Activated CD8-positive, alpha-beta T cell treated with anti-CD3 and anti-CD28 coated beads, Interleukin-2, amount 10 ng/mL, durations not matched to agents 7 days and 5 days (primary cell): ENCODE measurements around the gene ARMC9. TPM values are rescaled to one million over a fixed set of nuclear protein-coding genes. Genes with fewer than 3 reads are reported as not detected.
"Not testable (repeated sequence)": the region's sequence is repeated elsewhere in the genome, so short reads cannot be mapped to it uniquely, and the experiment has no call there.

Source experiments
- ATAC-seq: fragments of 150-1000 bp; cut with Tn5 transposase; one replicate; pipeline ENCODE4 v1.10.0; 2021; ENCODE audit warnings: moderate library complexity
- CTCF ChIA-PET: fragments of 350-600 bp; sonication (Branson Sonifier 250); formaldehyde crosslinking; loops from one replicate; lab custom pipeline; 2021; ENCODE audit warnings: antibody characterized with exemption; lab: Charles Lee
- POLR2A ChIA-PET: fragments of 350-600 bp; sonication (Branson Sonifier 250); formaldehyde crosslinking; loops from one replicate; lab custom pipeline; 2021; ENCODE audit warnings: antibody characterized with exemption; lab: Charles Lee
- DNase-seq: peaks from one replicate; pipeline ENCODE4 v3.0.0-alpha.2; 2020
- H3K27ac Mint-ChIP-seq: one replicate; pipeline ENCODE4 v1.8.0; 2021; ENCODE audit warnings: mild to moderate bottlenecking, mixed read lengths
- H3K27me3 Mint-ChIP-seq: one replicate; pipeline ENCODE4 v1.8.0; 2021; ENCODE audit warnings: low read depth, mixed read lengths
- H3K36me3 Mint-ChIP-seq: one replicate; pipeline ENCODE4 v1.8.0; 2021; ENCODE audit warnings: low read depth, mixed read lengths
- H3K4me1 Mint-ChIP-seq: one replicate; pipeline ENCODE4 v1.8.0; 2021; ENCODE audit warnings: low read depth, mixed read lengths
- H3K4me3 Mint-ChIP-seq: one replicate; pipeline ENCODE4 v1.8.0; 2021; ENCODE audit warnings: mild to moderate bottlenecking, mixed read lengths
- H3K9me3 Mint-ChIP-seq: one replicate; pipeline ENCODE4 v1.8.0; 2022; ENCODE audit warnings: mixed read lengths; ENCODE audit not compliant: insufficient read depth
- total RNA-seq, 2 experiments: library from RNA; stranded (reverse); gene quantifications; one replicate each; pipeline ENCODE4 v1.2.3, GENCODE V29; 2021

The ARMC9 gene
- total RNA-seq, 2 experiments from 2014 or later: 0.65 to 0.92 TPM

DNA sequence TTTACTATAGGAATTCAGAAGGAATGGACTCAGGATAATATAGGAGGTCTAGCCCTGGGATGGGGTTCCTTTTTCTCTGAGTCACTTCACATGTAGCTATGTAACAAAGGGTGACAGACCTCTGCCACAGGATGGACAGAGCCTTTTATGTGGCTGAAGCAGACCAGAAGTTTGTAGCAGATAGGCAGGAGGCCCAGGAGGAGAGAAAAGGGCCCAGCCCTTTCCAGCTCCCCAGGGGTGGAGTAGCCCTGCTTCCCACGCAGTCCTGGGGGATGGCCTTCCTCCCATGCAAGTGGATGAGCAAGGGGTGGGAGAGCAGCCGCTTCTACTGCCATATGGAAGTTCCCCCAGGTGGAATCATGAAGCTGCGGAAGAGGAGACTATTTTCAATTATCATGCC lies 40.3 kb downstream of the ARMC9 start:
- ATAC-seq: no peak
- Mint-ChIP-seq H3K4me3 (no peak overlapping the region), H3K9me3 (no peaks in the 10 kb centered on the region), H3K27ac (no peak overlapping the region), H3K27me3 (no peaks in the 10 kb centered on the region), H3K36me3 (no peaks in the 10 kb centered on the region), H3K4me1 (no peaks in the 10 kb centered on the region)
- no peak for DNase-seq
- POLR2A ChIA-PET: no interaction called here
- CTCF ChIA-PET: interaction anchor here (1.1 kb wide), 2 partner anchors 12 to 213 kb away, joined by 3 to 4 read pairs; no protein-coding TSS in a partner anchor

DNA sequence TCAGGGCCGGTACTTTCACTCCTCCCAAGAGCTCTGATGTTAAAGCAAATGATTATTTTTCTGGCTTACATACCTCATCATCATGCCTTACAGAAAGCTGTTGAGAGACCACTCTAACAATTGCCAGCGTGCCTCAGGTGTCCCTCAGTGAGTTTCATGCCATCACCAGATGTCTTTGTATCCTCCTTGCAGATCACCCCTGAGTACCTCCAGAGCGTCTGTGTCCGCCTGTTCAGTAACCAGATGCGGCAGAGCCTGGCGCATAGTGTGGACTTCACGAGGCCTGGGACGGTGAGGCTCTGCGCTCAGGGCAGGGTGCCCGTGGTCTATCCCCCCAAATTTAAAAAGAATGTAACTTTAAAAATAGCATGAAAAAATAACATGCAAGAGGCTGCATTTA lies 41.3 kb downstream of the ARMC9 start:
- CTCF ChIA-PET: no interaction called here
- H3K4me3 Mint-ChIP-seq: no peak overlapping the region
- no peaks in the 10 kb centered on the region for H3K36me3 Mint-ChIP-seq
- ATAC-seq (no peak), DNase-seq (no peak)
- H3K27ac Mint-ChIP-seq: no peak overlapping the region
- POLR2A ChIA-PET: no interaction called here
- H3K27me3 Mint-ChIP-seq: no peaks in the 10 kb centered on the region
- no peaks in the 10 kb centered on the region for H3K4me1 Mint-ChIP-seq
- no peaks in the 10 kb centered on the region for H3K9me3 Mint-ChIP-seq

DNA sequence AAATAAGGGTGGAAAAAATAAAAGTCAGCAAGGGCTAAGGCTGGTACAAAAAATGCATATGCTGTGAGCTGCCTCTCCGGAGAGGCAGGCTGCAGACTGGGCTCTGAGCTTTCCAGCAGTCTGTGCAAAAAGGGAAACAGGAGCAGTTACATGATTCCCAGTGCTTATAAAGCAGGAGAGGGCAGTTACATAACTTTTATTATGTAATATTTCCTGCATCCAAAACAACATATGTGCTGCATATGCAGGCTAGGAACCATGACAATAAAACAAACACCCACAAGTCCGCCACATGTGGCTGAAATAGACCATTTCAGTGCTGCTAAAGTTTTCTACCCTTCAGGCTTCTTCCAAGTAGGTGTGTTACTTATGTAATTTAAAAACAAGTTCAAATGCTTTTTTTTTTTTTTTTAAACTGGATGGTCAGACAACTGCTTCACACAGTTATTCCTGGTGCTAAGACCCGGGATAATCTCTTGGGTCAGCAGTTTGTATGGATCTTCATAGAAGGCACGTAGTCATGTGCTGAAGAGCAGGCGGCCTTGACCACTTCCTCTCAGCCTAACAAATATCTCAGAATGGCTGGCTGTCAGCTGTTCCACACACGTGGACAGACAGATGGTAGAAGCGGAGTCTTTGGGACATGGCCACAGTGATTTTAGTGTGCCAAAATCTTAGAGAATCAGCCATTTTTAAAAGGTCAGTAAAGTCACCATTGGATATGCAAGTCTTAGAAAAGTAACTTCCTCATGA lies 43.5 kb downstream of the ARMC9 start:
- ChIA-PET POLR2A (no interaction called here), CTCF (interaction anchor here (0.7 to 1.1 kb wide), 2 partner anchors 13 to 14 kb away, joined by 3 read pairs; no protein-coding TSS in a partner anchor)
- ATAC-seq: no peak
- Mint-ChIP-seq H3K36me3 (no peaks in the 10 kb centered on the region), H3K4me1 (no peaks in the 10 kb centered on the region), H3K27me3 (no peaks in the 10 kb centered on the region), H3K9me3 (no peaks in the 10 kb centered on the region), H3K4me3 (no peak overlapping the region), H3K27ac (no peak overlapping the region)
- DNase-seq: no peak

DNA sequence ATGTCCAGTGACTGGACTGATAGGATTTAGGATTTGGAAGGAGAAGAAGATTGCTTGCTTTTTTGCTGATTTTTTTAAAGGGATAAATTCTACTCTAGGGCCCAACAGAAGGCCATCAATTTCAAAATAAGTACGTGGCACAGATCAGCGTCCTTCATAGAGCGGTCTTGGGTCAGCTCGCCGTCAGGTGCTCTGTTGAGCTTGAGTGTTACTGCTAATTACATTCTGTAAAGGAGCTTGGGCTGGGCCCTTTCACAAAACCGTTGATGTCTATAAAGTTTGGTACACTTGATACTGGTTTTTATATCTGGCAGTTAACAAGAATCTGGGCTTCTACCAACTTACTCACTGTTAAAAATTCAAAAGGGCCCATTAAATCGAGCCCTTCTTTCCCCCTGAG lies 45.4 kb downstream of the ARMC9 start:
- H3K4me1 Mint-ChIP-seq: no peaks in the 10 kb centered on the region
- H3K4me3 Mint-ChIP-seq: no peak overlapping the region
- DNase-seq: no peak
- H3K36me3 Mint-ChIP-seq: no peaks in the 10 kb centered on the region
- H3K27ac Mint-ChIP-seq: no peak overlapping the region
- CTCF ChIA-PET: interaction anchor here (0.9 to 1.5 kb wide), 3 partner anchors 16 to 208 kb away, joined by 3 read pairs; no protein-coding TSS in a partner anchor
- POLR2A ChIA-PET: no interaction called here
- H3K9me3 Mint-ChIP-seq: no peaks in the 10 kb centered on the region
- no peaks in the 10 kb centered on the region for H3K27me3 Mint-ChIP-seq
- ATAC-seq: no peak

DNA sequence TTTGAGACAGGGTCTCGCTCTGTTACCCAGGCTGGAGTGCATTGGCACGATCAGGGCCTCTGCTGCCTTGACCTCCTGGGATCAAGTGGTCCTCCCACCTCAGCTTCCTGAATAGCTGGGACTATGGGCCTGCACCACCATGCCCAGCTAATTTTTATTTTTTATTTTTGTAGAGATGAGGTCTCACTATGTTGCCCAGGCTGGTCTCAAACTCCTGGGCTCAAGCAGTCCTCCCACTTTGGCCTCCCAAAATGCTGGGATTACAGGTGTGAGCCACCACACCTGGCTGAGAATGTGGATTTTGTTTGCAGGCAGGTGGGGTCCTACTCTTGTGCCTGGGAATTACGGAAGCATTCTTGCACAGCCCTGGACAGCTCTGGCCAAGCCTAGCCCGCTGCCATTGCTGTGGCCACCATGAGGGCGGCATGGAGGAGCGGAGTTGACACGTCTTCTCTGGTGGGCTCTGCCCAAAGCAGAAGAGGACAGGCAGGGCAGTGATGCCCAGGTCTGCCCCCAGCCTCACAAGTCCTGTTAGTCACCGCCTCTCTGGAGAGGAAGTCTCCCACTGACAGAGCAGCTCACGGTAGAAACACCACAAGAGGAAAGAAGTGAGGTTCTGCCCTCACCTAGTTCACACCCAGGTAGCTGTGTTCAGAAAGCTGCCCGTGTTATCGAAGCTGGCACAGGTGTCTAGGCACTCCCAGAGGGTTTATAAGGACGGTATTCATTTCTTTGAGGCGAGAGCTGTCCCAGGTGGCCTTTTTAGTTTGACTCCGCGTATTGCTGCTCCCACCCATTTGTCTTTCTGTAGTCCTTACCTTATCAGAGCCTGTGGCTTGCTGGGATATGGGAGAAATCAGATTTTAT lies 46.2 kb downstream of the ARMC9 start:
- no peaks in the 10 kb centered on the region for H3K9me3 Mint-ChIP-seq
- ATAC-seq (no peak), DNase-seq (no peak)
- CTCF ChIA-PET: interaction anchor here (1.0 to 1.5 kb wide), 3 partner anchors 17 to 70 kb away, joined by 3 to 4 read pairs (median 3); no protein-coding TSS in a partner anchor
- no peaks in the 10 kb centered on the region for H3K36me3 Mint-ChIP-seq
- H3K27me3 Mint-ChIP-seq: no peaks in the 10 kb centered on the region
- no peaks in the 10 kb centered on the region for H3K4me1 Mint-ChIP-seq
- no peak overlapping the region for H3K4me3 Mint-ChIP-seq
- POLR2A ChIA-PET: no interaction called here
- H3K27ac Mint-ChIP-seq: no peak overlapping the region

DNA sequence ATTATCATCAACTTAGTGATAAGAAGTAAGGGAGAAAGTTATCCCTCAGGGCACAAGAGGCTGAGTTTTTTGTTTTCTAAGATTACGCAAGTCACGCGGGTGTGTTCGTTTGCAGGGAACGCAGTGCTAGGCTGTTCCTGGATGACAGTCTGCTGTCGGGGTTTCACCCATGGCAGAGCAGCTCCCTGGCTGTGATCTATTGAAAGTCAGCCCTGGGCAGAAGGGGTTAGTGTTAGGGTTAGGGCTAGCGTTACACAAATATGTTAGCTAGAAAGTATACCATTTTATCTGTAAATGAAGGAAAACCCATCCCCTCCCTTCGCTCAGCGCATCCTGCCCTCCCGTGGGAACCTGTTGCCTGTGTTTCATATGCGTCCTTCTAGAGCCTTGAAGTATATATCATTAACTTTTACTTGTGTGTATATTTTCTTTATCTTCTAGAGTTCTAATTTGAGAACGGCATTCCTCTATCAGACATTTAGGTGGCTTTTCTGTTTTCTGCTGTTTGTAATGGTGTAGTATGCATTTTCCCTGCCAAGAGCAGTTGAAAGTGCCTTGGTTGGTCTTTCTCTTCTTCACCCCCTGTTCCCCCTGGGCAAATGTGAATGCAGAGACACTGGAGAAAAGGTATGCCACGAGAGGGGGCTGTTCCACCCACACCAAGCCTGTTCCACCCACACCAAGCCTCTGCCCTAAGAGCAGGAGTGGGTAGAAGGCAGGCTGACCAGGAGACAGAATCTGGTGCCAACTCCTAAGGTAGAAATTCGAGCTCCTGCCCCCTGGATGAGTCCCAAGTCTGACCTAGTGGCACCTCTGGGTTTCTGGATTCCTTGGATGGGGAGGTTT lies 47.0 kb downstream of the ARMC9 start:
- Mint-ChIP-seq H3K27me3 (no peaks in the 10 kb centered on the region), H3K4me3 (no peak overlapping the region), H3K4me1 (no peaks in the 10 kb centered on the region), H3K9me3 (no peaks in the 10 kb centered on the region), H3K36me3 (no peaks in the 10 kb centered on the region), H3K27ac (no peak overlapping the region)
- DNase-seq (no peak), ATAC-seq (no peak)
- ChIA-PET CTCF (interaction anchor here (1.0 to 1.5 kb wide), 4 partner anchors 18 to 126 kb away, joined by 3 to 4 read pairs (median 4); no protein-coding TSS in a partner anchor), POLR2A (no interaction called here)

DNA sequence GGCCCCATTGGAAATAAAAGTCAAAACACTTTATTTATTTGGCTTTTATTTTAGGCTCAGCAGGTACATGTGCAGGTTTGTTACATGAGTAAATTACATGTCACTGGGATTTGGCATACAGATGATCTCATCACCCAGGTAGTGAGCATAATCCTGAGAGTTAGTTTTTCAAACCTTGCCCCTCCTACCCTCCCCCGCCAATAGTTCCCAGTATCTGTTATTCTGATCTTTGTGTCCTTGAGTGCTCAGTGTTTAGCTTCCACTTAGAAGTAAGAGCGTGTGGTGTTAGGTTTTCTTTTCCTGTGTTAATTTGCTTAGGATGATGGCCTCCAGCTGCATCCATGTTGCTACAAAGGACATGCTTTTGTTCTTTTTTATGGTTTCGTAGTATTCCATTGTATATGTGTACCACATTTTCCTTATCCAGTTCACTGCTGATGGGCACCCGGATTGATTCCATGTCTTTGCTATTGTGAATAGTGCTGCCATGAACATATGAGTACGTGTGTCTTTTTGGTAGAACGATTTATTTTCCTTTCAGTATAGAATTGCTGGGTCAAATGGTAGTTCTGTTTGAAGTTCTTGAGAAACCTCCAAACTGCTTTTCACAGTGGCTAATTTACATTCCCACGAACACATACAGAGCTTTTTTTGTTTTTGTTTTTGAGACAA lies 47.9 kb downstream of the ARMC9 start:
- CTCF ChIA-PET: interaction anchor here (0.7 to 1.0 kb wide), 2 partner anchors 19 to 125 kb away, joined by 3 to 4 read pairs; no protein-coding TSS in a partner anchor
- H3K27me3 Mint-ChIP-seq: no peaks in the 10 kb centered on the region
- H3K27ac Mint-ChIP-seq: no peak overlapping the region
- H3K4me1 Mint-ChIP-seq: no peaks in the 10 kb centered on the region
- POLR2A ChIA-PET: no interaction called here
- ATAC-seq: no peak
- no peaks in the 10 kb centered on the region for H3K9me3 Mint-ChIP-seq
- DNase-seq: no peak
- H3K36me3 Mint-ChIP-seq: no peaks in the 10 kb centered on the region
- no peak overlapping the region for H3K4me3 Mint-ChIP-seq

DNA sequence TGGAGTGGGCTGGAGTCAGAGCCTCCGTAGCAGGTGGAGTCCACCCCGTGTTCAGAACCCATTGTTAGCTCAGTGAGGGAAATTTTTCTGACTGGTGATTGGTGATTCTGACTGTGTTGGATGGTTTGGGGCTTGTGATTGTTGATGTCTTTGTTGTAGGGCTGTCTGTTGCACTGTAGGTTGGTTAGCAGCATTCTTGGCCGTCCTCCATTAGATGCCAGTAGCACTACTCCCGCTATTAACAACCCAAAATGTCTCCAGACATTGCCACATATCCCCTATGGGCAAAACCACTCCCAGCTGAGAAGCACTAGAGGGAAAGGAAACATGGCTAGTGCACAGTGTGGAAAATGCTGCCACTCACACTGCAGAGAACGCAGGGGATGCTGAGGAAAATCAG lies 51.7 kb downstream of the ARMC9 start:
- ChIA-PET CTCF (no interaction called here), POLR2A (no interaction called here)
- H3K4me3 Mint-ChIP-seq: no peak overlapping the region
- no peaks in the 10 kb centered on the region for H3K9me3 Mint-ChIP-seq
- no peak for DNase-seq
- H3K36me3 Mint-ChIP-seq: no peaks in the 10 kb centered on the region
- no peak for ATAC-seq
- H3K27me3 Mint-ChIP-seq: peaks cover 8% of the 10 kb centered on the region
- H3K27ac Mint-ChIP-seq: no peak overlapping the region
- no peaks in the 10 kb centered on the region for H3K4me1 Mint-ChIP-seq

DNA sequence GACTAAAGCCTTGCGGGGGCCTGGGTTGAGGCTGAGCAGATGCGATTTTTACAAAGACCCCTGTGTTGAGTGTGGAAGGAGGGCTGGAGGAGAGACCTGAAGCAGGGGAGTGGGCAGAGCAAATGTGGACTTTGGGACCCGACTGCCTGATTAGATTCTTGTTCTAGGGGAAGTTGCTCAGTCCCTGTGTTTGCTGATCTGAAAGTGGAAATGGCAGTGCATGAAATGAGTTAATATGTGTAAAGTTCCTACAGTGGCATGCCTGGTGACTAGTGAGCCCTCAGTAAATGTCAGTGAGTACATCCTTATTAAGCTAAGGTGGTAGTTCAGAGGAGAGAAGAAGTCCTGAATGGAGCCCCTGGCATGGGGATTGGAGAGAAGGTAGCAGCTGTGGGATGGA lies 52.3 kb downstream of the ARMC9 start:
- DNase-seq (no peak), ATAC-seq (no peak)
- peaks cover 8% of the 10 kb centered on the region for H3K27me3 Mint-ChIP-seq
- no peaks in the 10 kb centered on the region for H3K9me3 Mint-ChIP-seq
- no peaks in the 10 kb centered on the region for H3K36me3 Mint-ChIP-seq
- ChIA-PET POLR2A (no interaction called here), CTCF (no interaction called here)
- no peaks in the 10 kb centered on the region for H3K4me1 Mint-ChIP-seq
- H3K4me3 Mint-ChIP-seq: no peak overlapping the region
- no peak overlapping the region for H3K27ac Mint-ChIP-seq

DNA sequence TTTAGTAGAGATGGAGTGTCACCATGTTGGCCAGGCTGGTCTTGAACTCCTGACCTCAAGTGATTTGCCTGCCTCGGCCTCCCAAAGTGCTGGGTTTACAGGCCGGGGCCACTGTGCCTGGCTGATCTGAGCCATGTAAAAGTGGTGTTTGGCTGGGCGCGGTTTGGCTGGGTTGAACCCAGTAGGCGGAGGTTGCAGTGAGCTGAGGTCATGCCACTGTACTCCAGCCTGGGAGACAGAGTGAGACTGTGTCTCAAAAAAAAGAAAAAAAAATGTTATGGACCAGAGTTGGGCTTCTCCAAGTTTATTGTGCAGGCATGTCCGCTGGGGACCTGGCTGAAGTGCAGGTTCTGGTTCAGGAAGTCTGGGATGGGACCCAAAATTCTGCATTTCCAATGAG lies 54.9 kb downstream of the ARMC9 start:
- not testable (repeated sequence) for H3K27ac Mint-ChIP-seq, H3K36me3 Mint-ChIP-seq, ATAC-seq, DNase-seq, H3K9me3 Mint-ChIP-seq, H3K4me1 Mint-ChIP-seq, H3K4me3 Mint-ChIP-seq
- CTCF ChIA-PET: interaction anchor here (1.4 kb wide), 1 partner anchor 26 kb away, joined by 3 read pairs; no protein-coding TSS in a partner anchor
- POLR2A ChIA-PET: interaction anchor here (0.6 kb wide), 1 partner anchor 1527 kb away, joined by 3 read pairs; no protein-coding TSS in a partner anchor
- peaks cover 18% of the 10 kb centered on the region for H3K27me3 Mint-ChIP-seq

DNA sequence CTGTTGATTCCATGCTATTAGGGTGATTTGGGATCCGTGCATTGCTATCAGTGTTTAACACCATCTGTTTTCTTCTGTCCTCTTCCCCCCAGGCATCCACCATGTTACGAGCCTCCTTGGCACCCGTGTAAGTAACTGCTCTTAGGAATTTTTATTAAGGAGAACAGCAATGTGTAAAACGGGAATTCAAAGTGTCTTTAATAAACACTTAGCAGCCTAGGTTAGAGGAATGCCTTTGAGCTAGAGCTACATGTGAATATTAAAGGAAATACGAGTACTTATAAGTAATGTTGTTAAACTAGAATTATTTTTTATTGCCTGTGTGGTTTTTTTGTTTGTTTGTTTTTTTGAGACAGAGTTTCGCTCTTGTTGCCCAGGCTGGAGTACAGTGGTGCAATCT lies 58.1 kb downstream of the ARMC9 start:
- H3K9me3 Mint-ChIP-seq: no peaks in the 10 kb centered on the region

More for the DNA sequence above, 58.1 kb downstream of the ARMC9 start:
- DNase-seq (no peak), ATAC-seq (no peak)
- H3K36me3 Mint-ChIP-seq: no peaks in the 10 kb centered on the region
- no peak overlapping the region for H3K4me3 Mint-ChIP-seq
- POLR2A ChIA-PET: no interaction called here
- CTCF ChIA-PET: no interaction called here
- H3K27me3 Mint-ChIP-seq: peaks cover 26% of the 10 kb centered on the region
- H3K27ac Mint-ChIP-seq: no peak overlapping the region
- H3K4me1 Mint-ChIP-seq: peaks cover 13% of the 10 kb centered on the region
